ENCODE data around the gene CPPED1. TPM values are rescaled to one million over a fixed set of nuclear protein-coding genes. Genes with fewer than 3 reads are reported as not detected.
A peak's percentile ranks its signal among the peaks of the same experiment; 100 is the strongest.

Gene CPPED1
- total and polyA plus RNA-seq, 8 donors, result 8.0 to 178 (median 13.1) TPM

- intact Hi-C loops (cut with DNase I; ENCODE audit: low total_unique reads), result no loop called here
- TF ChIP-seq POLR2AphosphoS5 (IDR thresholded peaks at IDR 0.05), result no peak
- no peak for TF ChIP-seq POLR2A (IDR thresholded peaks at IDR 0.05)
- TF ChIP-seq EP300 (IDR thresholded peaks at IDR 0.05), result no peak
- TF ChIP-seq CTCF (IDR thresholded peaks at IDR 0.05), result no peak
- no peak overlapping the region for H3K4me3 ChIP-seq
- DNase-seq, result no peak
- H3K27ac ChIP-seq, result no peak overlapping the region
- no peaks in the 10 kb centered on the region for H3K9me3 ChIP-seq
- WGBS, 5 donors, result 69 to 87% (median 79%) methylated on average over 15 of the region's 15 CpGs
- peaks cover 6 to 21% (median 9%) of the 10 kb centered on the region in 4 donors for H3K4me1 ChIP-seq
- no peaks in the 10 kb centered on the region for H3K36me3 ChIP-seq
- no peaks in the 10 kb centered on the region for H3K27me3 ChIP-seq
These were observed 50.3 kb downstream of the CPPED1 start for GRCh38 chr16:12753203-12754023.

- no peaks in the 10 kb centered on the region for H3K36me3 ChIP-seq
- no peak overlapping the region for H3K4me3 ChIP-seq
- no peaks in the 10 kb centered on the region for H3K27me3 ChIP-seq
- H3K27ac ChIP-seq, result no peak overlapping the region
- TF ChIP-seq EP300 (IDR thresholded peaks at IDR 0.05) (no peak), POLR2A (IDR thresholded peaks at IDR 0.05) (no peak), CTCF (IDR thresholded peaks at IDR 0.05) (no peak), POLR2AphosphoS5 (IDR thresholded peaks at IDR 0.05) (no peak)
- intact Hi-C loops (cut with DNase I; ENCODE audit: low total_unique reads), result no loop called here
- no peaks in the 10 kb centered on the region for H3K9me3 ChIP-seq
- 17 to 38% (median 25%) methylated on average over 2 of the region's 2 CpGs for WGBS, 5 donors
- H3K4me1 ChIP-seq, result peaks cover 6 to 12% (median 9%) of the 10 kb centered on the region in 4 donors
- DNase-seq, result no peak
These were observed 51.5 kb downstream of the CPPED1 start for GRCh38 chr16:12752159-12752558.

GRCh38 chr16:12750554-12750918 lies 53.2 kb downstream of the CPPED1 start:
- H3K4me3 ChIP-seq, result no peak overlapping the region
- no peak for TF ChIP-seq CTCF (IDR thresholded peaks at IDR 0.05)
- H3K36me3 ChIP-seq, result no peaks in the 10 kb centered on the region
- 82 to 90% (median 85%) methylated on average over 9 of the region's 9 CpGs for WGBS, 5 donors
- intact Hi-C loops (cut with DNase I; ENCODE audit: low total_unique reads), result no loop called here
- no peaks in the 10 kb centered on the region for H3K9me3 ChIP-seq
- H3K4me1 ChIP-seq, result peaks cover 6 to 12% (median 9%) of the 10 kb centered on the region in 4 donors
- no peak for DNase-seq
- peak overlapping the region in 1 of 5 donors; percentile 38 for H3K27ac ChIP-seq
- no peaks in the 10 kb centered on the region for H3K27me3 ChIP-seq

- DNase-seq, result no peak
- intact Hi-C loops (cut with DNase I; ENCODE audit: low total_unique reads), result no loop called here
- H3K9me3 ChIP-seq, result peaks cover 0 to 8% (median 4%) of the 10 kb centered on the region in 4 donors
- H3K27me3 ChIP-seq, result no peaks in the 10 kb centered on the region
- TF ChIP-seq POLR2AphosphoS5 (IDR thresholded peaks at IDR 0.05), result no peak
- no peak for TF ChIP-seq POLR2A (IDR thresholded peaks at IDR 0.05)
- no peak for TF ChIP-seq EP300 (IDR thresholded peaks at IDR 0.05)
- TF ChIP-seq CTCF (IDR thresholded peaks at IDR 0.05), result no peak
- H3K27ac ChIP-seq, result no peak overlapping the region
- peaks cover 0 to 11% (median 0%) of the 10 kb centered on the region in 4 donors for H3K36me3 ChIP-seq
- no peak overlapping the region for H3K4me3 ChIP-seq
- 69 to 100% (median 97%) methylated on average over 2 of the region's 2 CpGs for WGBS, 5 donors
- peaks cover 5 to 9% (median 6%) of the 10 kb centered on the region in 4 donors for H3K4me1 ChIP-seq
These were observed 54.6 kb downstream of the CPPED1 start for GRCh38 chr16:12749076-12749475.

Measured in stomach (tissue), 9 donors.